ENCODE measurements around the gene HINT2. TPM values are rescaled to one million over a fixed set of nuclear protein-coding genes. Genes with fewer than 3 reads are reported as not detected.
A peak's percentile ranks its signal among the peaks of the same experiment; 100 is the strongest.

HINT2 gene
- total RNA-seq, 3 donors from 2014 or later, result 25.0 to 55.7 (median 32.1) TPM

GRCh38 chr9:35832814-35833213 is 18.0 kb upstream of the HINT2 start:
- DNase-seq (ENCODE audit: low spot score in 2 of 2), result peak; percentile 62
- intact Hi-C loops (cut with DNase I; ENCODE audit: low total_unique reads), result loop anchor here (5.0 to 10.0 kb wide), 2 partner anchors 176 to 1902 kb away; partner anchors contain the start of genes CCDC107 and RMRP
- no peak overlapping the region for H3K4me3 ChIP-seq
- H3K27ac ChIP-seq, result peak overlapping the region; percentile 85 to 93
- no peaks in the 10 kb centered on the region for H3K27me3 ChIP-seq
- no peak for TF ChIP-seq CTCF (IDR thresholded peaks at IDR 0.05)
- TF ChIP-seq POLR2AphosphoS5 (IDR thresholded peaks at IDR 0.05), result peak in 1 of 3 donors; percentile 8
- no peak for TF ChIP-seq POLR2A (IDR thresholded peaks at IDR 0.05)
- H3K4me1 ChIP-seq, result peaks cover 4 to 16% of the 10 kb centered on the region in 2 donors
- H3K9me3 ChIP-seq, result no peaks in the 10 kb centered on the region
- H3K36me3 ChIP-seq, result no peaks in the 10 kb centered on the region

GRCh38 chr9:35831040-35831439 is 16.2 kb upstream of the HINT2 start:
- no peak for TF ChIP-seq POLR2AphosphoS5 (IDR thresholded peaks at IDR 0.05)
- no peak for TF ChIP-seq POLR2A (IDR thresholded peaks at IDR 0.05)
- TF ChIP-seq CTCF (IDR thresholded peaks at IDR 0.05), result no peak
- intact Hi-C loops (cut with DNase I; ENCODE audit: low total_unique reads), result loop anchor here (5.0 to 10.0 kb wide), 2 partner anchors 174 to 1904 kb away; partner anchors contain the start of genes CCDC107 and RMRP
- Histone ChIP-seq H3K27ac (peak overlapping the region; percentile 85 to 93), H3K4me3 (no peak overlapping the region), H3K36me3 (no peaks in the 10 kb centered on the region), H3K27me3 (no peaks in the 10 kb centered on the region), H3K9me3 (no peaks in the 10 kb centered on the region), H3K4me1 (peaks cover 4 to 16% of the 10 kb centered on the region in 2 donors)
- no peak for DNase-seq (ENCODE audit: low spot score in 2 of 2)

- no peak for DNase-seq (ENCODE audit: low spot score in 2 of 2)
- H3K27me3 ChIP-seq, result no peaks in the 10 kb centered on the region
- H3K9me3 ChIP-seq, result no peaks in the 10 kb centered on the region
- no peaks in the 10 kb centered on the region for H3K36me3 ChIP-seq
- H3K27ac ChIP-seq, result peak overlapping the region; percentile 93 to 99
- intact Hi-C loops (cut with DNase I; ENCODE audit: low total_unique reads), result loop anchor here (5.0 to 10.0 kb wide), 2 partner anchors 172 to 1905 kb away; partner anchors contain the start of genes CCDC107 and RMRP
- H3K4me1 ChIP-seq, result peaks cover 4 to 16% of the 10 kb centered on the region in 2 donors
- no peak for TF ChIP-seq POLR2AphosphoS5 (IDR thresholded peaks at IDR 0.05)
- no peak for TF ChIP-seq POLR2A (IDR thresholded peaks at IDR 0.05)
- no peak for TF ChIP-seq CTCF (IDR thresholded peaks at IDR 0.05)
- peak overlapping the region; percentile 65 to 89 (median 77) for H3K4me3 ChIP-seq
Observed at GRCh38 chr9:35829764-35830096, 14.9 kb upstream of the HINT2 start.

DNA sequence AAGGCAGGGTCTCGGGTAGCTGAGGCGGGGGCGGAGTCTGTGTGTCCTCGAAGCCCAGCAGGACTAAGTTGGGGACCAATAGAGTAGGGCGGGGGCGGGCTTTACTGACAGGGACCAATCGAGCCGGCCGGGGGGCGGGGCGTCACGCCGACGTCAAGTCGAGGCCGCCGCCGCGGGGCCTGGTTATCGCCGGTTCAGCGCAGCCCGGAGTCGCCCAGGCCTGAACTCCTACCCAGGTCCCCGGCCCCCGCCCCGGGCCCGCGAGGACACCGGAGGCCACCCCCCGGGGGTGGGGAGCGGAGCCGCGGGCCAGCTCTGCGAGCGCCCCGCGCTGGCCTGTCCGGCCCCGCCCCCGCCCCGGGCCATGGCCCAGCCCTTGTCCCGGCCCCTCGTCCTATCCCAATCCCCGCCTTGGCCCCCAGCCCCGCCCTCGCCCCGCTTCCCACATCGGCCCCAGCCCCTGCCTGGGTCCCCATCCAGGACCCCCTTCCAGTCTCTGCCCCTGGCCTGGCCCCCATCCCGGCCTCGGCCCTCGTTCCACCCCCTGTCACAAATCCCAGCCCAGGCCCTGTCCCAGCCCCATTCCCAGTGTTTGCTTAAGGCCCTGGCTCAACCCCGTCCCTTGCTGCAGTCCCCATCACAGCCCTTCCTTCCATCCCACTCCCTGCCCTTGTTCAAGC is 14.4 kb upstream of the HINT2 start, which contains the start of gene TMEM8B:
TSS of gene TMEM8B (plus strand) at position 145 of the 680 bp plus-strand sequence. CDS start at position 365, 220 bp downstream.
- Histone ChIP-seq H3K36me3 (no peaks in the 10 kb centered on the region), H3K27ac (peak within 1 kb of the TSS; percentile 93 to 99), H3K4me3 (peak within 1 kb of the TSS; percentile 65 to 89 (median 77)), H3K9me3 (no peaks in the 10 kb centered on the region), H3K4me1 (peaks cover 2 to 16% of the 10 kb centered on the region in 2 donors), H3K27me3 (no peaks in the 10 kb centered on the region)
- DNase-seq (ENCODE audit: low spot score in 2 of 2), result peak; percentile 98
- intact Hi-C loops (cut with DNase I; ENCODE audit: low total_unique reads), result no loop called here
- TF ChIP-seq POLR2A (IDR thresholded peaks at IDR 0.05) (no peak), CTCF (IDR thresholded peaks at IDR 0.05) (no peak)

DNA sequence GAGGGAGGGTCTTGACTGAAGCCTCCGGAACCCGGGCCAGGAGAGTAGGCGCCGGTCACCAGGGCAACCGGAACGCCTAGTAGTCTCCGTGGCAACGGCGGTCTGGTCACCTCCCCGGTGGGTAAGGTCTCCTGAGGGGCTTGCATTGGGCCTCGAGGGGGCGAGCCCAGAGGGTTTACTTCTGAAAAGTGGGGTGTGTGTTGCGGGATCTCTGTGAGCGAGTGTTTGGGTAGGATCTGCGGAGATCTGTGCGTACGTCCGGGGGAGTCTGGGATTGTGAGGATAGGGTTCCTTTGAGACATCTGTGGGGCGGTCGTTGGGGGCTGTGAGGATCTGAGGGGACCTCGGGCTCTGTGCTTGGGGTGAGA is 13.9 kb upstream of the HINT2 start, which contains the start of gene FAM221B:
TSS of gene FAM221B (minus strand) at position 17 of the 368 bp plus-strand sequence. CDS start 2,571 bp downstream, outside the sequence.
- no peak for TF ChIP-seq CTCF (IDR thresholded peaks at IDR 0.05)
- no peak for TF ChIP-seq POLR2AphosphoS5 (IDR thresholded peaks at IDR 0.05)
- no peaks in the 10 kb centered on the region for H3K9me3 ChIP-seq
- H3K4me1 ChIP-seq, result peaks cover 0 to 16% of the 10 kb centered on the region in 2 donors
- peak within 1 kb of the TSS; percentile 65 to 89 (median 77) for H3K4me3 ChIP-seq
- H3K27me3 ChIP-seq, result no peaks in the 10 kb centered on the region
- H3K36me3 ChIP-seq, result no peaks in the 10 kb centered on the region
- DNase-seq (ENCODE audit: low spot score in 2 of 2), result peak in 1 of 2 donors; percentile 59
- intact Hi-C loops (cut with DNase I; ENCODE audit: low total_unique reads), result no loop called here
- H3K27ac ChIP-seq, result peak within 1 kb of the TSS; percentile 93 to 99
